Measurements from ENCODE around the gene ROS1. TPM values are rescaled to one million over a fixed set of nuclear protein-coding genes. Genes with fewer than 3 reads are reported as not detected.
A peak's percentile ranks its signal among the peaks of the same experiment; 100 is the strongest.
"Not testable (repeated sequence)": the region's sequence is repeated elsewhere in the genome, so short reads cannot be mapped to it uniquely, and the experiment has no call there.

Gene ROS1
- total RNA-seq, 1 donor from 2014 or later, result not detected

DNA sequence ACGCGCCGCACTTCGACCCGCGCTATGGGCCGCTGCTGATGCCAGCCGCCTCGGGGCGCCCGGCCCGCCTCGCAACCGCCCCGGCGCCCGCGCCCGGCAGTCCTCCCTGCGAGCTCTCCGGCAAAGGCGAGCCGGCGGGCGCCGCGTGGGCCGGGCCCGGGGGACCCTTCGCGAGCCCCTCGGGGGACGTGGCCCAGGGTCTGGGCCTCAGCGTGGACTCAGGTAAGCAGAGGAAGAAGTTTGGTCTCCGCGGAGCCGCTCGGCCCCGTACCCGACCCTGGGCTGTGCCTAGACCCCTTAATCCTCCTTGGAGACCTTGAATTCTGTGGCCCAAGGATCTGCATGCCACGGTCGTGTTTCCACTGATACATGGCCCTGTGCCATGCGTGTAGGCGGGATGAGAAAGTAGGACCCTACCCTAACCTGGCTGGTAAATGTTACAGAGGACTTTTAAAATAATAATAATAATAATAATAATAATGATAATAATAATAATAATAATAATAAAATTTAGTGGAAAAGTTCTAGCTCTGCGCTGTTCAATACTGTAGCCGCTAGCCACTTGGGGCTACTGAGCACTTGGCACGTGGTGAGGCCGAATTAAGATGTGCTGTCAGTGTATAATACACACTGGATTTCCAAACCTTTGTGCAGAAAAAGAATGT, 154.8 kb downstream of the ROS1 start:
- peak in 1 of 2 donors; percentile 12 for DNase-seq (ENCODE audit: low spot score in 2 of 2)
- FAIRE-seq, result no peak

DNA sequence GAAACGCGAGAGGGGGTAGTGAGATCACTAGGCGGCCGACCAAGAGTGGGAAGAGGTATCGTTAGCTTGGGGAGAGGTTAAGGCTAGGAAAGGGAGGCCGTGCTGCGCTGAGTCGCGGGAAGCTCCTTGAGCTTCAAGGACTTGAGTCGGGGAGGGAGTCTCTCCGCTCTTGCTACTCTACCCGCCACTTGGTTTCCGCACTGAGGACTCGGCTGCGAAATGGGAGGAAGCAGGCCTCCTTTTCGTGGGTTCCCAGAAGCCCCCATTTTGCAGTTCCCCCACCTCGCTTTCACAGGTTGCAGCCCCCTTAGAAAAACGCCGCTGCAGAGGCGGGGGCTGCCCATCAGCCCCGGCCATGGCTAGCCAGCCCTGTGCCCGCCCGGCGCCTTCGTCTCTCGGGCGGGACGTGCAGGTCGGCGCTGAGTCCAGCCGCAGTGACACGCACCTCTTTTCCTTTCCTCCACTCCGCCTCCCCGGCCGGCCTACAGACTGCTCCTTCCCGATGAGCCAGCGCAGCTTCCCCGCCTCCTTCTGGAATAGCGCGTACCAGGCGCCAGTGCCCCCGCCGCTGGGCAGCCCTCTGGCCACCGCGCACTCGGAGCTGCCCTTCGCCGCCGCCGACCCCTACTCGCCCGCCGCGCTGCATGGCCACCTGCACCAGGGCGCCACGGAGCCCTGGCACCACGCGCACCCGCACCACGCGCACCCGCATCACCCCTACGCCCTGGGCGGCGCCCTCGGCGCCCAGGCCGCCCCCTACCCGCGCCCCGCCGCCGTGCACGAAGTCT, 155.5 kb downstream of the ROS1 start:
- FAIRE-seq (no peak), DNase-seq (ENCODE audit: low spot score in 2 of 2) (peak in 1 of 2 donors; percentile 17)

DNA sequence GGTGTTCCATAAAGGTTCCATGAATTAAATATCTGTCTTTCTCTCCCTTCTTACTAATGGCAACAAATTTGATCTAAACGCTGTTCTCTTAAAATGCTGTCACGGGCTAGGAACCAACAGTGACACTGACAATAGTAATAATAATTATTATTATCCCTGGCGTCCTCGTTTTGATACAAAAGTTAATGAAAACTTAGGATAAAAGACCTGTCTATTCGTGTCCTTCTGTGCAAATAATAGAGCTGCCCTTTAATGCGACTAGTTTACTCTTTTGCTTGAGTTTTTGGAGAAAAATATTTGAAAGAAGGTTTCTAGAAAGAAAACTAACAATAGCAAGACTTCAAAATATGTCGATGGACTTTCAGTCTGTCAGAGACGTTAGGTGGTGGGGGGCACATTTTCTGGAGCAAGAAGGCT, 156.1 kb downstream of the ROS1 start:
- FAIRE-seq (no peak), DNase-seq (ENCODE audit: low spot score in 2 of 2) (no peak)

DNA sequence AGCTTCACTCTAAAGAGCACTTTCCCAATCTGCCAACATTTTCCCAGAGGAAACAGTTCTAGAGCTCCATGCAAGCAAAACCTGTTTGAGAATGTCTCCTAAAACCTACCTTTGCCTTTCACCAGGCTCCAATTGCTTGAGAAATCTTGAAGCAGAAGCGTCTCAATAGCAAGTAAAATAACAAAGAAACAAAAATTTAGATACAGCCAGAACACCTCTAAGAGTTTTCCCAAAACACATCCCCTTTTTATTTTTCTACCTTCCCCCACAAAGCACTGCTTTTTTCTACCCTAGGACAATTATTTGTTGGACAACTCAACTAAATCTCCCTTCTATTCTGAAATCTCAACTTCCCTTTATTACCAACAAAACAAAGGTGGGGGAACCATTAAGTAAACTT, 156.8 kb downstream of the ROS1 start:
- FAIRE-seq (no peak), DNase-seq (ENCODE audit: low spot score in 2 of 2) (no peak)

DNA sequence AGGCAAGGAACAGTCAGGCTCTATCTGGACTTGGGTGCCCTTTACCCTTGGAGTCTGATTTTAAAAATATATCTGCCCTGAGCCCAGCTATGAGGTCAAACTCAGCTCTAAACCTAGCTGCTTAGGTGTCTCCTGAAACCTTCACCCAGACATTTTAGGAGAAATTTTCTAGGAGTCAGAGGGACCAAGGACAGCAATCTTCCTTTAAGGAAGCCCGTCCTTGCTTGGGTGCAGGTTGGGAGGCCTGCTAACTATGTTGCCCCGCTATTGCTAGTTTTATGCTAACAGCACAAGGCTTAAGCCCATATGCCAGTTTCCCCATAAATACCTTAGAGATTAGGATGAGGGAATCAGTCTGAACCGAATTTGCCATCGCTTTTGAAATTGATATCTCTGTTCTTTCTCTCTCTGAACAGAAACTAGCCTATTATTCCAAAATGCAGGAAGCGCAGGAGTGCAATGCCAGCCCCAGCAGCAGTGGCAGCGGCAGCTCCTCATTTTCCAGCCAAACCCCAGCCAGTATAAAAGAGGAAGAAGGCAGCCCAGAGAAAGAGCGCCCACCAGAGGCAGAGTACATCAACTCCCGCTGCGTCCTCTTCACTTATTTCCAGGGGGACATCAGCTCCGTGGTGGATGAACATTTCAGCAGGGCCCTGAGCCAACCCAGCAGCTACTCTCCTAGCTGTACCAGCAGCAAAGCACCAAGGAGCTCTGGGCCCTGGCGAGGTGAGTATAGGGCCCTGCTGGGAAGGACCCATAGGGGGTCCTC, 157.8 kb downstream of the ROS1 start:
- DNase-seq (ENCODE audit: low spot score in 2 of 2), result peak in 1 of 2 donors; percentile 18
- no peak for FAIRE-seq

DNA sequence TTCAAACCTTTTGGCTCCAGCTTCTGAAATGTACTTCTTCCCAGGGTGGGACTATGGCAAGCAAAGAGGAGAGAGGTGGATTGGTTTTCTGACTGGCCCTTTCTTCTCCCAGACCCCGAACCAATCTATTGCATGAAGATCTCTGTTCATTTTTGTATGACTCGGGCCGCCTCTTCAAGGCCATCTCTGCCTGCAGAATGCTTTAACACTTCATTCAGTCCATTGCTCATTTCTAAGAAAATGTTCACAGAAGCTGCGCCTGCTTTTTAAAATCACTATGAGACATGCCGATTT, 158.7 kb downstream of the ROS1 start:
- no peak for FAIRE-seq
- peak in 1 of 2 donors; percentile 14 for DNase-seq (ENCODE audit: low spot score in 2 of 2)

DNA sequence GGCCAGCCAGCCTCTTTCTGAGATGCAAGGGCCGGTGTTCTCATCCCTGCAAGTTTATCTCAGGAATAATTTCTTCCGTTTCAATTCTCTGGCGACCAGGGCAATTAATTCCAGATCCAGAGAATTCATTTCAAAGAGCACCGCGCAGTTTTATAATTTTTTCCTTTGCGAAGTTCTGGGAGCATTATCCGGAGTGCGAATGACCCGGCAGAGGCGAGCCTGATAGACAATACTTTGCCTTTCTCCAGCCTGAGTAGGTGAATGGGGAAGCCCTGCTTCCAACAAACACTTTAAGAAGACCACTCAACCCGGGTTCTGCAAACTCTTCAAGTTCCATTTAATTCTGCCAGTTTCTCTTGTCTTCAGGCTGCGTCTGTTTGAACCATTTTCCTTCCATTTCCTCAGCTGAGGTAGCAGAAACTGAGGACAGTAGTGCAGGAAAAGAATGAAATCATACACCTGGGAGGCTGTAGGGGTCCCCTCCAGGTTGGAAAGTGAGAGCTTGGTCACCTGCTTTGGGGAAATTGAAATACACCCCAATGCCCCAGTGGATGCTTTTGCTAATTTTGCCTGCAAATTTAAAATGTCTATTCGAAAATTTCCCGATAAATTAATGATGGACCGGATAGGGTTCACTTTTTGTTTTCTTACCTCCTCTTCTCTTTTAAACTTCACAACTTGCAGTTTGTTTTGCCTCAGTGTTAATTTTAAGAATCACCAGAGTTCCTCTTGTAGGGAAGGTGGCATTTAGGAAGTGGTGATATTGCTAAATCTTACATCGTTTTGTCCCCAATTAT, 159.3 kb downstream of the ROS1 start:
- DNase-seq (ENCODE audit: low spot score in 2 of 2) (peak in 1 of 2 donors; percentile 16), FAIRE-seq (no peak)

DNA sequence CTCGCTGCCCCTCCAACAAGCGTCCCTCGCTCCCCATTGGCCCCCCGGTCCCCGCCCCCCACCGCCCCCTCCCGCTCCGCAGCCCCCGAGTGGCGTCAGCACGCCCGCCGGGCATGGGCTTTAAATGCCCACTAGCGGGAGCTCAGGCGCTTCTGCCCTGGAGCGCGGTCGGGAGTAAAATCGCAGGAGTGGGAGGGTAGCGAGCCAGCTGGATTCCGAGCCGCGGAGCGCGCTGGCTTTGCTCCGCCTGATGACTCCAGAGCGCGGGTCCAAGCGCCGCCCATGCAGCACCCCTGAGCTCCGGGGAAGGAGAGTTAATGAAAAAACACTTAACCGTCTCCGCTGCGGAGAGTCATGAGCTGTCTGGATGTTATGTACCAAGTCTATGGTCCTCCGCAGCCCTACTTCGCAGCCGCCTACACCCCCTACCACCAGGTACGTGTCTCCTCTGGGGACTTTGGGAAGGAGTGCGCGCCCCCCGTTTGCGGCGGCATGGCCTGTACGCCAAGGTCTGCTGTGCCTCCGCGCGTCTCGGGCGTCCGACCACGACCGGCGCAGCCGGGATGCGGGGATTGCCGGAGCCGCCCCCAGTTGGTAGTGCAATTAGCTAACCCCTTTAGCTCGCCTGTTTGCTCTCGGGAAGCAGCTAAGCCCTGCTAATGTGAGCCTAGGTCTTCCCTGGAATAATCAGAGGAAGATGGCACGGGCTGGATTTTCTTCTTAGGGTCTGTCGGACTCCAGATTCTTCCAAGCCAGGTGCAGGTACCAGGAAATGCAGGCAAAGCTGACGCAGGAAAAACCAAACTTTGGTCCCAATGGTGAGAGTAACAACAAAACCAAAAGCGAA, 160.1 kb downstream of the ROS1 start, which contains the start of gene VGLL2:
Gene VGLL2, plus strand, starts transcription at position 149 of the 847 bp plus-strand sequence. Its CDS starts 206 bp downstream, at position 355.
- FAIRE-seq, result no peak

DNA sequence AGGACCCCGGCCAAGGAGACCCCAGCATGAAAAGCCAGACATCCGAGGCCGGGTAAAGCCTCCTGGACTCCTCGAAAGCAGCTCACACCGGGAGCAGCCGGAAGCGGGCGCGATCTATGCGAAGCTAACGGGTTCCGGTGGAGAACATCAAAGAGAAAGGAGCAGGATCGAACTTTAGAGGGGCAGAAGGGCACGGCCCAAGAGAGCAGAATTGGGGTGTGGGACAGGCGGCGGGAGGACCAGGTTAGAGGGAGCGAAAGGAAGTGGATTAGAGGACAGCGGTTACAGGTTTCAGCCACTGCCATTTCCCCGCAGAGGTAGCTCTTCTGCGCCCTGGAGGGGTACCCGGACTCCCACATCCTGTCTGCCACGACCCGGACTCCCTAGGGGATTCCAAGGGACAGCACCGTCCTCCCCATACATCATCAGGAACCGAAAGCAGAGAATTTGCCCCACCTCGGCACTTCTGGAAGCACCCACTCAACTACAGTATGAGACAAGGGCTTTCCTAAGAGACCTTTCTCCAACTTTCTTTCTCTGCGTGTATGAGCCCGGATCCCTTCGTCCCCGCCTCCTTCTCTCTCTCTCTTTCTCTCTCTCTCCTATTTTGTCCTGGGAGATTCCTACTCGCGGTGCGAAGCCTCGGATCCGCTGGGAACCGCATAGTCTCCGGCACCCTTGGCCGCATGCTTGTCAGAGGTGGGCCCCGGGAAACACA, 160.9 kb downstream of the ROS1 start:
- FAIRE-seq, result no peak
- DNase-seq (ENCODE audit: low spot score in 2 of 2), result peak in 1 of 2 donors; percentile 37

More for the DNA sequence above, 160.1 kb downstream of the ROS1 start, which contains the start of gene VGLL2:
- DNase-seq (ENCODE audit: low spot score in 2 of 2), result peak; percentile 53 to 54

DNA sequence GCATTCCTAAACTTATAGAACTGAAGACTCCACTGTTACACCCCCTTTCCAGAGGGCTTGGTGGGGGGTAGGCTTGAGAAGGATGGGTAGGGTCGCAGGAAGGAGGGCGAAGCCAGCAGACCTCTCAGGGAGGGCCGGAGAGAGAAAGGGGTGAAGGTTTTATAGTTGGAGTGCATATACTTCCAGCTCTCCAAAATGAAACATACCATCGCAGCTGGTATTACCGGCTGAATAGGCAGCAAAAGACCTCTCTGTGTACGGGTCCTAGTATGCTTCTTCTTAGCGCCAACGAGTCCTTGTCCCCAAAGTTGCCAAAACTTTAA, 161.4 kb downstream of the ROS1 start:
- no peak for FAIRE-seq
- peak in 1 of 2 donors; percentile 22 for DNase-seq (ENCODE audit: low spot score in 2 of 2)

DNA sequence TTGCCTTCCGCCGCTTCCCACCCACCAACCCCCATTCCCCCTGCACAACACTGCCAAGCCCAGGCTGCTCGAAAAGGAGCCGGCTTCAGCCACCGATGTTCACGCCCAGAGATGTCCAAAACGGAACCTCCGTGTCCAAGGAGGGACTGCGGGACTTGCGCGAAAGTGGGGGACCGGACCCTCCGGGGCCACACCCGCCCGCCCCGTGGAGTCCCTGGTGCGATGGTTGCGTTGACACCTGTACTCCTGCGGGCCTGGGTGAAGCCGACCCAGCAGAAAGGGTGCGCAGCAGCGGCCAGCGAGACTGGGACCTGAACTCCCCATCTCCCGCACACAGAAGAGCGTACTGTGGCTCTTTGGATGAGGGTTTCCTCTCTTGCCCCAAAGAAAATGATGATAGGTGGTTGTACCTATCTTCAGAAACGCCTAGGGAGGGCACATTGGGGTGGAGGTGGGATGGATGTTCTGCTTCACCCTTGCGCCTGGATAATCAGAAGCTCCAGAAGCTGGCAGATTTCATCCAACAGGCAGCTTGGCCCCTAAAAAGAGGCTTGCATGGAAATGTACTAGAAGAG, 162.3 kb downstream of the ROS1 start:
- DNase-seq (ENCODE audit: low spot score in 2 of 2), result no peak
- no peak for FAIRE-seq

DNA sequence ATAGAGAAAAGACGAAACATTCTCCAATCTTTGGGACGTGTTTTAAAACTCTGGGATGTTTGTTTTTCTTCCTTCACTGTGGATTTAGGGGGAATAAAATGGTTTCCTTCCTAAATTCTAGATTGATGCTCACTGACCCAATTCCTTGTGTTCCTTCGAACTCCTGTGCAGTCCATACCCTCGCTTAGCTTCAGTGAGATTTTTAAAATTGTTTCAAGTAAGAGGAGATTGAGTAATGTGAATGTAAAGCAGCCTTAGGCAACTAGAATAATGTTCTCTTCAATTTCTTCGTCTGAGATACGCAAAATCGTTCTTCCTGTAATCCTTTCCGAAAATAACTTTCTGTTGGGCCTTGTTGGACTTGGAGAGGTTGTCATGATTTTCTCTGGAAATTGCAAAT, 162.9 kb downstream of the ROS1 start:
- FAIRE-seq (no peak), DNase-seq (ENCODE audit: low spot score in 2 of 2) (no peak)

DNA sequence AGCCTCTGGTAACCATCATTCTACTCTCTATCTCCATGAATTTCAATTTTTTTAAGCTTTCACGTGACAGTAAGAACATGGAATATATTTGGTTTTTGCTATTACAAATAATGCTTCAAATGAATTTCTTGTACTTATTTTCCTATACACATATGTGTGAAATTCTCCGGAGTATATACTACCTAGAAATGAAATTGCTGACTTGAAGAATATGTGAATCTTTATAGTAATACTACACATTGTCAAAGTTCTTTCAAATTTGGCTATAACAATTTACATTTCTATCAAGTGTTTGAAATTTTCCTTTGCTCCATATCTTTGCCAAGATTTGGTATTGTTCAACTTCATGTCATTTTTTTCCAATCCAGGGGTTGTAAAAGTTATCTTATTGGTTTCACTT, 172.0 kb downstream of the ROS1 start:
- no peak for DNase-seq (ENCODE audit: low spot score in 2 of 2)
- FAIRE-seq, result no peak

DNA sequence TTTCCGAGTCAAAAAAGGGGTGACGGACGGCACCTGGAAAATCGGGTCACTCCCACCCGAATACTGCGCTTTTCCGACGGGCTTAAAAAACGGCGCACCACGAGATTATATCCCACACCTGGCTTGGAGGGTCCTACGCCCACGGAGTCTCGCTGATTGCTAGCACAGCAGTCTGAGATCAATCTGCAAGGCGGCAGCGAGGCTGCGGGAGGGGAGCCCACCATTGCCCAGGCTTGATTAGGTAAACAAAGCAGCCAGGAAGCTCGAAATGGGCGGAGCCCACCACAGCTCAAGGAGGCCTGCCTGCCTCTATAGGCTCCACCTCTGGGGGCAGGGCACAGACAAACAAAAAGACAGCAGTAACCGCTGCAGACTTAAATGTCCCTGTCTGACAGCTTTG, 180.8 kb downstream of the ROS1 start:
- DNase-seq (ENCODE audit: low spot score in 2 of 2); FAIRE-seq: not testable (repeated sequence)

DNA sequence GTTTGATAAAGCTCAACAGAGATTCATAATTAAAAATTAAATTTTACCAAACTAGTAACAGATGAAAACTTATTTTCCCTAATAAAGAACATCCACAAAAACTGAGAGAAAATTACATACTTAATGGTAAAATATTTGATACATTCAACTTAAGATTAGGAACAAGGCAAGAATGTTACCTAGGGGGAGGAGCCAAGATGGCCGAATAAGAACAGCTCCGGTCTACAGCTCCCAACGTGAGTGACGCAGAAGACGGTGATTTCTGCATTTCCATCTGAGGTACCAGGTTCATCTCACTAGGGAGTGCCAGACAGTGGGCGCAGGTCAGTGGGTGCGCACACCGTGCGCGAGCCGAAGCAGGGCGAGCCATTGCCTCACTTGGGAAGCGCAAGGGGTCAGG, 181.2 kb downstream of the ROS1 start:
- not testable (repeated sequence) for FAIRE-seq; DNase-seq (ENCODE audit: low spot score in 2 of 2)
